H1 (cell line): ENCODE results near the gene TMC3. TPM values are rescaled to one million over a fixed set of nuclear protein-coding genes. Genes with fewer than 3 reads are reported as not detected.

Experiments used
- CTCF ChIA-PET: fragments of 300-600 bp; sonication (Branson Sonifier 250); formaldehyde crosslinking; loops from one replicate; lab custom pipeline; 2021; ENCODE audit not compliant: partially characterized antibody; lab: Charles Lee
- POLR2A ChIA-PET: fragments of 300-600 bp; sonication (Branson Sonifier 250); formaldehyde crosslinking; loops from one replicate; lab custom pipeline; 2021; ENCODE audit warnings: inconsistent platforms; ENCODE audit not compliant: partially characterized antibody; lab: Charles Lee
- DNase-seq, 2 experiments: peaks; one replicate each; pipeline versions ENCODE4 v3.0.0 to v3.0.0-alpha.2; 2010 to 2022; ENCODE audit warnings: low spot score in 2 of 2, low read depth in 1 of 2, mixed read lengths in 1 of 2
- FAIRE-seq: peaks from 2 replicates; lab custom pipeline; 2011; peaks lifted over from hg19 to GRCh38; lab: Jason Lieb, UNC
- H2AFZ ChIP-seq: 2 replicates; pipeline ENCODE4 v1.8.1; 2012; ENCODE audit warnings: low read length, inconsistent platforms
- H2AK5ac ChIP-seq: 2 replicates; pipeline ENCODE4 v1.6.1; 2013; ENCODE audit warnings: low read depth, low read length
- H2BK120ac ChIP-seq: replicated peaks from 2 replicates; pipeline ENCODE3; 2013; ENCODE audit warnings: low read depth, low read length, inconsistent platforms
- H2BK12ac ChIP-seq: 2 replicates; pipeline ENCODE4 v1.6.1; 2013; ENCODE audit warnings: low read depth, low read length
- H2BK15ac ChIP-seq: 2 replicates; pipeline ENCODE4 v1.6.1; 2013; ENCODE audit warnings: low read length
- H2BK20ac ChIP-seq: 2 replicates; pipeline ENCODE4 v1.6.1; 2013; ENCODE audit warnings: low read length
- H2BK5ac ChIP-seq: 2 replicates; pipeline ENCODE4 v1.6.1; 2013; ENCODE audit warnings: low read depth, low read length
- H3K14ac ChIP-seq: 2 replicates; pipeline ENCODE4 v1.6.1; 2013; ENCODE audit warnings: inconsistent platforms; ENCODE audit not compliant: insufficient read length
- H3K18ac ChIP-seq: 2 replicates; pipeline ENCODE4 v1.6.1; 2013; ENCODE audit warnings: low read length; ENCODE audit errors: extremely low read depth
- H3K23ac ChIP-seq: 2 replicates; pipeline ENCODE4 v1.6.1; 2013; ENCODE audit warnings: inconsistent platforms; ENCODE audit not compliant: insufficient read length
- H3K23me2 ChIP-seq: 2 replicates; pipeline ENCODE4 v1.6.1; 2013; ENCODE audit warnings: low read depth, low read length
- H3K27ac ChIP-seq: 2 replicates; pipeline ENCODE4 v1.6.1; 2011; ENCODE audit warnings: low read depth, low read length, inconsistent platforms
- H3K27me3 ChIP-seq, 4 experiments: replicated peaks in 1 of 4; 1 replicate in 1 of 4; 2 replicates in 3 of 4; pipeline versions ENCODE4 v1.6.1 to v1.8.1; 2011 to 2013; ENCODE audit warnings: low read length in 3 of 4, mild to moderate bottlenecking in 3 of 4, inconsistent platforms in 2 of 4, mixed read lengths in 2 of 4, moderate library complexity in 1 of 4; ENCODE audit not compliant: control insufficient read depth in 3 of 4, insufficient read depth in 3 of 4; ENCODE audit errors: extremely low read depth in 1 of 4
- H3K36me3 ChIP-seq, 4 experiments: 2 replicates each; pipeline versions ENCODE4 v1.6.1 to v1.8.1; 2011 to 2013; ENCODE audit warnings: mild to moderate bottlenecking in 4 of 4, low read length in 3 of 4, moderate library complexity in 2 of 4, control low read depth in 1 of 4, inconsistent platforms in 1 of 4; ENCODE audit not compliant: insufficient read depth in 4 of 4, control insufficient read depth in 2 of 4
- H3K4ac ChIP-seq: replicated peaks from 2 replicates; pipeline ENCODE3; 2013; ENCODE audit warnings: low read length, low read depth, mixed read lengths, inconsistent platforms; ENCODE audit not compliant: insufficient read length
- H3K4me1 ChIP-seq, 4 experiments: replicated peaks in 1 of 4; 1 replicate in 1 of 4; 2 replicates in 3 of 4; pipeline versions ENCODE4 v1.6.1 to v1.8.1; 2011 to 2013; ENCODE audit warnings: low read length in 3 of 4, inconsistent platforms in 2 of 4, mixed read lengths in 1 of 4; ENCODE audit not compliant: insufficient read depth in 4 of 4, control insufficient read depth in 3 of 4
- H3K4me2 ChIP-seq, 2 experiments: 2 replicates each; pipeline versions ENCODE4 v1.6.1 to v1.8.1; 2011 to 2013; ENCODE audit warnings: low read depth in 2 of 2, low read length in 2 of 2, control low read depth in 1 of 2, inconsistent platforms in 1 of 2, mild to moderate bottlenecking in 1 of 2; ENCODE audit not compliant: insufficient read depth in 1 of 2
- H3K4me3 ChIP-seq, 4 experiments: fragments of 200-600, 300-600 bp in 1 of 4; sonication (generic), shearing (Covaris generic), sonication (Bioruptor Twin) in 1 of 4; 2 replicates each; pipeline versions ENCODE4 v1.5.1 to v1.8.1; 2011 to 2016; ENCODE audit warnings: low read length in 4 of 4, low read depth in 3 of 4, control low read depth in 2 of 4, inconsistent platforms in 2 of 4, mild to moderate bottlenecking in 2 of 4, mixed read lengths in 1 of 4, moderate library complexity in 1 of 4; ENCODE audit not compliant: insufficient read depth in 2 of 4; ENCODE audit errors: extremely low read depth in 1 of 4
- H3K56ac ChIP-seq: replicated peaks from 2 replicates; pipeline ENCODE3; 2013; ENCODE audit warnings: low read depth, mild to moderate bottlenecking, mixed read lengths, low read length, inconsistent platforms; ENCODE audit not compliant: insufficient read length
- H3K79me1 ChIP-seq: 2 replicates; pipeline ENCODE4 v1.6.1; 2013; ENCODE audit warnings: low read depth, low read length, control low read depth
- H3K79me2 ChIP-seq, 2 experiments: 2 replicates each; pipeline versions ENCODE4 v1.6.1 to v1.8.1; 2012 to 2013; ENCODE audit warnings: low read length in 2 of 2, mild to moderate bottlenecking in 2 of 2, inconsistent platforms in 1 of 2; ENCODE audit not compliant: insufficient read depth in 2 of 2, control insufficient read depth in 1 of 2
- H3K9ac ChIP-seq, 4 experiments: replicated peaks in 1 of 4; 1 replicate in 1 of 4; 2 replicates in 3 of 4; pipeline versions ENCODE4 v1.6.1 to v1.8.1; 2011 to 2013; ENCODE audit warnings: low read depth in 3 of 4, low read length in 3 of 4, control low read depth in 2 of 4, mild to moderate bottlenecking in 2 of 4, moderate library complexity in 2 of 4, inconsistent platforms in 1 of 4; ENCODE audit errors: extremely low read depth in 1 of 4
- H3K9me3 ChIP-seq, 2 experiments: 2 replicates each; pipeline versions ENCODE4 v1.6.1 to v1.8.1; 2012 to 2013; ENCODE audit warnings: mild to moderate bottlenecking in 2 of 2, moderate library complexity in 2 of 2, control low read depth in 1 of 2, inconsistent platforms in 1 of 2, low read depth in 1 of 2, low read length in 1 of 2, mixed read lengths in 1 of 2; ENCODE audit not compliant: insufficient read depth in 2 of 2
- H4K20me1 ChIP-seq, 2 experiments: replicated peaks in 1 of 2; 2 replicates each; pipeline versions ENCODE3 to v1.8.1; 2011 to 2013; ENCODE audit warnings: inconsistent platforms in 2 of 2, low read length in 2 of 2, mild to moderate bottlenecking in 1 of 2; ENCODE audit not compliant: insufficient read depth in 2 of 2, control insufficient read depth in 1 of 2
- H4K5ac ChIP-seq: 2 replicates; pipeline ENCODE4 v1.6.1; 2013; ENCODE audit warnings: low read length, low read depth, mixed read lengths, inconsistent platforms; ENCODE audit not compliant: insufficient read length
- H4K8ac ChIP-seq: 2 replicates; pipeline ENCODE4 v1.8.0; 2013; ENCODE audit warnings: mild to moderate bottlenecking, moderate library complexity, low read length, inconsistent platforms; ENCODE audit not compliant: insufficient read depth; ENCODE audit errors: extremely low read depth
- H4K91ac ChIP-seq: replicated peaks from 2 replicates; pipeline ENCODE3; 2013; ENCODE audit warnings: low read length, mixed read lengths, inconsistent platforms; ENCODE audit not compliant: insufficient read length
- FOSL1 ChIP-seq: IDR thresholded peaks from 2 replicates; pipeline ENCODE4 v1.6.1; 2011; ENCODE audit warnings: mild to moderate bottlenecking, low read depth, low read length, moderate library complexity; ENCODE audit not compliant: insufficient read depth
- TBP ChIP-seq: IDR thresholded peaks from 2 replicates; pipeline ENCODE4 v1.6.1; 2011; ENCODE audit warnings: low read depth, low read length, improper control_type of control experiment
- WGBS, 2 experiments: shearing (Covaris generic) in 1 of 2; methylation state at CpG; one replicate each; pipeline versions ENCODE4 v1.1.6 to v1.1.7; 2013 to 2015; ENCODE audit warnings: low lambda C conversion rate in 2 of 2, mixed read lengths in 2 of 2, inconsistent platforms in 1 of 2, low coverage in 1 of 2, missing lambda C conversion rate in 1 of 2; ENCODE audit not compliant: insufficient replicate concordance in 2 of 2, insufficient coverage in 1 of 2, insufficient read length in 1 of 2; ENCODE audit errors: extremely low coverage in 1 of 2, missing lambda C conversion rate in 1 of 2; 5-methylcytosine and 5-hydroxymethylcytosine counted together
- polyA plus RNA-seq, 7 experiments: library from polyadenylated mRNA; depleted of rRNA in 3 of 7; stranded (reverse) in 5 of 7; unstranded in 2 of 7; fragments of >200 nt in 5 of 7; fragments of 200-250 nt in 2 of 7; gene quantifications; 1 replicate in 5 of 7; 2 replicates in 1 of 7; 4 replicates in 1 of 7; pipeline versions ENCODE4 v1.2.1 to v1.2.3, GENCODE V29; 2011 to 2013; ENCODE audit warnings: missing spikeins in 2 of 7, mixed read lengths in 2 of 7
- total RNA-seq: library from RNA; stranded (reverse); fragmentation: NEBNext Ultra II Directional; extraction: Animal tissue kit (Norgen Biotek cat#: 25700); gene quantifications from 2 replicates; pipeline ENCODE4 v1.2.1, GENCODE V29; 2021

The TMC3 gene
- total and polyA plus RNA-seq, 2 of the 8 experiments (the other 6 are each of a cell fraction or from before 2014, with no cell fraction given), result not detected

DNA sequence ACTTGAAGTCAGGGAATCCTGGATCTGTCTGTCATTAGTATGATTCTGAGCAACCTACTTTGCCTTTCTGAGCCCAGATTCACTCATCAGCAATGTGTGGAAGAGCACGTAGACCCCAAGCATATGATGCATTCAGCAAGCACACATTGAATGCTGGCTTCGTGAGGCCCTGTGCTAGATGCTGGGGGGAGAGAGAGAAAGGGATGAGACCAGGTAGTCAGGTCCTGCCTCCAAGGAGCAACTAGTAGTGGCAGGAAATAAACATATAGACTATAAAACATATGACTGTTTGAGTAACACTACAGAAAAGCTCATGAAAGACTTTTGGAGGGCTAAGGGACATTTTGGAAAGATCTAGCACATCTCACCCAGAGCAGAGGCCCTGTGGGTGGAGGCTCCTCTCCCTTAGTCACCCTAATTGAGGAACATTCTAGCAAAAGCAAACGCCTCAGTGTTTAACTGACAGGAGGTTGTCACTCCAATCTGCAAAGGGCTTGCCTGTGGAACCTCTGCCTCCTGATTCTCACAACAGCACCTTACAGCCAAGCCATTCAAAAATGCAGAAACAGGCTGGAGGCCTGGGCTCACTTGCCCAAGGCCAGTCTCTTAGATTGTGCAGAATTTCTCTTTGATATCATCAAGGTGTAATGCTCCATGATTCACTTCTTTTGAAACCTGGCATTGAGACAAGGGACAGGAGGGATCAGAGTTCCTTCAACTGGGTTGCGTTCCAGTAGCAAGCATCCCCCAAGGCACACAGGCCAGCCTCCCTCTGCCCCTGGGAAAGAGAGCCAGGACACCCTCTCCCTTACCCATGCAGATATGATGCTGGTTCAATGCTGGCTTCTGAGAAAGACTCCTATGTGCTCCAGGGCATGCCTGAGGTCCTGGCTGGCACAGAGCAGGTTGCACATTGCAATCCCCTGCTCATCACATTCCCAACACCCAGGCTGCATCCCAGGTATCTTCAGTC, 76.1 kb downstream of the TMC3 start:
- no peak for FAIRE-seq
- H3K14ac ChIP-seq, result no peak overlapping the region
- no peak overlapping the region for H3K4me2 ChIP-seq
- TF ChIP-seq TBP (no peak), FOSL1 (no peak)

More for the DNA sequence above, 76.1 kb downstream of the TMC3 start:
- Histone ChIP-seq H2AK5ac (no peak overlapping the region), H3K9me3 (no peaks in the 10 kb centered on the region), H2BK120ac (no peak overlapping the region), H3K79me2 (no peaks in the 10 kb centered on the region), H2BK20ac (no peak overlapping the region), H4K5ac (no peak overlapping the region), H3K9ac (no peak overlapping the region), H3K4me3 (no peak overlapping the region), H3K36me3 (no peaks in the 10 kb centered on the region), H2BK12ac (no peak overlapping the region), H2BK15ac (no peak overlapping the region), H3K27me3 (no peaks in the 10 kb centered on the region; a peak in 1 of 7 replicates), H2AFZ (no peak overlapping the region), H3K79me1 (no peaks in the 10 kb centered on the region), H4K20me1 (no peaks in the 10 kb centered on the region), H3K4ac (no peak overlapping the region), H3K23me2 (no peaks in the 10 kb centered on the region), H3K23ac (no peak overlapping the region), H3K18ac (no peak overlapping the region), H4K8ac (no peak overlapping the region), H2BK5ac (no peak overlapping the region), H3K27ac (no peak overlapping the region), H4K91ac (no peak overlapping the region), H3K56ac (no peak overlapping the region), H3K4me1 (peaks cover 2 to 11% (median 7%) of the 10 kb centered on the region in 4 experiments; a peak in 5 of 7 replicates)
- 88% methylated on average over 4 of the region's 4 CpGs; no CpG with 5 or more reads in 1 of the 2 experiments for WGBS, 2 experiments
- no peak for DNase-seq
- CTCF ChIA-PET, result interaction anchor here (1.0 to 1.3 kb wide), 2 partner anchors 30 to 33 kb away, joined by 3 read pairs; no protein-coding TSS in a partner anchor
- POLR2A ChIA-PET, result no interaction called here
